ENCODE results near the gene NOVA2.

DNA sequence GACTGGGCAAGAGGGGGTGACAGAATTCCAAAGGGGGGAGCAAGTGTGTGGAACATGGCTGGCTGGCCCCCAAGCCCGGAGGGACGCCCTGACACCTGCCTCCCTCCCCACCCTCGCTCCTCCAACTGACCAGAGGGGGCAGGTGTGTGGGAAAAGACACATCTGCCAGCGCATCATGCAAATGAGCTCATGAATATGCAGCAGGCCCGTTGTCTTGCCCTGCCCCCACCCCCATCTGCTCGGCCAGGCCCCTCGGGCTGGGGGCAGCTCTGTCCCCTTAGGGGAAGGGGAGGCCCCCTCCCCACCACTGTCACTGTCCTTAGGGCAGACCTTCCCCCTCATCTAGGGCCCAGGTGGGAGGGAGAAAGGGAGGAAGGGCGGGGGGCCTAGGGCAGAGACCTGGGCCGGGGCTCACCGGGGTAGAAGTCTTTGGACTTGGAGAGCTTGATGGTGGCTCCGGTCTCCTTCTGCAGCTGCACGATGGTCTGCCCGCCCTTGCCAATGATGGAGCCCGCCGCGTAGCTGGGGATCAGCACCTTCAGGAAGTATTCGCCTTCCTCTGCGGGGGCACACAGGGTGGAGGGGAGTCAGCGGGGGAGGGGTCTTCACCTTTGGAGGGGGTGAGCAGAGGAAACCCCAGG lies 12.9 kb downstream of the NOVA2 start:
- TF ChIP-seq, protein P1, sequence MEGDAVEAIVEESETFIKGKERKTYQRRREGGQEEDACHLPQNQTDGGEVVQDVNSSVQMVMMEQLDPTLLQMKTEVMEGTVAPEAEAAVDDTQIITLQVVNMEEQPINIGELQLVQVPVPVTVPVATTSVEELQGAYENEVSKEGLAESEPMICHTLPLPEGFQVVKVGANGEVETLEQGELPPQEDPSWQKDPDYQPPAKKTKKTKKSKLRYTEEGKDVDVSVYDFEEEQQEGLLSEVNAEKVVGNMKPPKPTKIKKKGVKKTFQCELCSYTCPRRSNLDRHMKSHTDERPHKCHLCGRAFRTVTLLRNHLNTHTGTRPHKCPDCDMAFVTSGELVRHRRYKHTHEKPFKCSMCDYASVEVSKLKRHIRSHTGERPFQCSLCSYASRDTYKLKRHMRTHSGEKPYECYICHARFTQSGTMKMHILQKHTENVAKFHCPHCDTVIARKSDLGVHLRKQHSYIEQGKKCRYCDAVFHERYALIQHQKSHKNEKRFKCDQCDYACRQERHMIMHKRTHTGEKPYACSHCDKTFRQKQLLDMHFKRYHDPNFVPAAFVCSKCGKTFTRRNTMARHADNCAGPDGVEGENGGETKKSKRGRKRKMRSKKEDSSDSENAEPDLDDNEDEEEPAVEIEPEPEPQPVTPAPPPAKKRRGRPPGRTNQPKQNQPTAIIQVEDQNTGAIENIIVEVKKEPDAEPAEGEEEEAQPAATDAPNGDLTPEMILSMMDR (conservative IDR thresholded peaks at IDR 0.05; ENCODE audit: low read depth, low read length) = no peak
- TF ChIP-seq EZH2 (IDR thresholded peaks at IDR 0.05; ENCODE audit: borderline replicate concordance, low read depth, low read length, poor library complexity, severe bottlenecking) = no peak

Measured in A673 (cell line).